ENCODE results near the gene TSPAN14. TPM values are rescaled to one million over a fixed set of nuclear protein-coding genes. Genes with fewer than 3 reads are reported as not detected.

The TSPAN14 gene
- total RNA-seq, 1 donor = 23.9 TPM

GRCh38 chr10:80459047-80459865 is 5.1 kb downstream of the TSPAN14 start:
- H3K4me3 ChIP-seq (ENCODE audit: insufficient read depth, low read length) = no peak overlapping the region

DNA sequence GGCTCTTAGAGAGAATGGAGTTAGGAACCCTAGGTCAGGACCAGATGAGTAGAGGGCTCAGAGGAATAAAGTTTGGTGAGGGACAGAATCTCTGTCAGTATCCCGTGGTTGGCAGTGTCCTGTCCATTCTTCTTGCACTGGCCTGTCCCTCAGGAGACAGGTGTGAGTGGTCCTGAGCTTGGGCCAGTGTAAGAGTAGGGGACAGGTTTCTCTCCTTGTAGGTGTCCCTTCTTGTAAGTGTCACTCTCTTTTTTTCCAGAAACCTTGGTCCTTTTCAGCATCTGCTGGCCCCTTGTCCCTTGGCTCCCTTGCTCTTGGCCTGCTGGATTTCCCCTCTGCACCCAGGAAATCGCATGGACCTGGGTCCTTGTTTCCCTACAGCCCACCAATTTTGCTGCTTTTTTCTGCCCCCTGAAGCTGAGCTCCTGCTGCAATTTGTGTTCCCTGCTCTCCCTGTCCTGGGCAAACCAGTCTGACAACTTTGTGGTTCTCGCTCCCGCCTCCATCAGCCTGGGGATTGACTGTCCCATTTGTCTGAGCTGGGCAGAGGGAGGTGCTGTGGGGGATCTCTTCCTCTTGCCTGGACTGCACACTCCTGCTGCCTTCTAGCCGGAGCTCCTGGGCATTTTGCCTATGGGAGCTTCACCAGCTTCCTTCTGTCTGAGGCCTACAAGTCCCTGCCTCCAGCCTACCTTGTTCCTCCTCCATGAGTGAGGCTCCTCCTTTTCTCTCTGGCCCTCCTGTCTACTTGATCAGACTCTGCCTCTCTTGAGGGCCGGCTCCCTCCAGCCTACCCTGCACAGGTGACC is 6.5 kb downstream of the TSPAN14 start:
- Histone ChIP-seq H3K4me3 (ENCODE audit: insufficient read depth, low read length) (no peak overlapping the region), H3K9me3 (ENCODE audit: low read depth, low read length) (no peaks in the 10 kb centered on the region), H3K27me3 (ENCODE audit: insufficient read depth, low read length) (no peaks in the 10 kb centered on the region), H3K27ac (ENCODE audit: low read depth, low read length) (peak overlapping the region; percentile 22), H2AFZ (ENCODE audit: low read length) (peak overlapping the region; percentile 3), H3K4me2 (ENCODE audit: insufficient read depth, low read length) (no peak overlapping the region), H3K4me1 (ENCODE audit: insufficient read depth, low read length) (peaks cover 57% of the 10 kb centered on the region), H3K79me2 (ENCODE audit: insufficient read depth, low read length) (peaks cover 85% of the 10 kb centered on the region), H4K20me1 (ENCODE audit: insufficient read depth, low read length) (peaks cover 32% of the 10 kb centered on the region), H3K36me3 (ENCODE audit: insufficient read depth, low read length) (no peaks in the 10 kb centered on the region)
- no peak for TF ChIP-seq CTCF (IDR thresholded peaks at IDR 0.05; ENCODE audit: extremely low read depth, low read depth, low read length)
- DNase-seq (ENCODE audit: insufficient read length, low spot score, missing footprints) = peak; percentile 87

More at GRCh38 chr10:80459047-80459865, 5.1 kb downstream of the TSPAN14 start:
- Histone ChIP-seq H3K27ac (ENCODE audit: low read depth, low read length) (peak overlapping the region; percentile 54), H3K4me2 (ENCODE audit: insufficient read depth, low read length) (peak overlapping the region; percentile 2), H3K36me3 (ENCODE audit: insufficient read depth, low read length) (no peaks in the 10 kb centered on the region), H3K9me3 (ENCODE audit: low read depth, low read length) (no peaks in the 10 kb centered on the region), H3K27me3 (ENCODE audit: insufficient read depth, low read length) (no peaks in the 10 kb centered on the region), H4K20me1 (ENCODE audit: insufficient read depth, low read length) (peaks cover 38% of the 10 kb centered on the region), H2AFZ (ENCODE audit: low read length) (peak overlapping the region; percentile 34), H3K4me1 (ENCODE audit: insufficient read depth, low read length) (peaks cover 52% of the 10 kb centered on the region), H3K79me2 (ENCODE audit: insufficient read depth, low read length) (peaks cover 80% of the 10 kb centered on the region)
- DNase-seq (ENCODE audit: insufficient read length, low spot score, missing footprints) = peak; percentile 97
- no peak for TF ChIP-seq CTCF (IDR thresholded peaks at IDR 0.05; ENCODE audit: extremely low read depth, low read depth, low read length)

GRCh38 chr10:80461208-80462183 is 7.4 kb downstream of the TSPAN14 start:
- Histone ChIP-seq H3K9me3 (ENCODE audit: low read depth, low read length) (no peaks in the 10 kb centered on the region), H3K36me3 (ENCODE audit: insufficient read depth, low read length) (no peaks in the 10 kb centered on the region), H3K27ac (ENCODE audit: low read depth, low read length) (peak overlapping the region; percentile 22), H3K27me3 (ENCODE audit: insufficient read depth, low read length) (no peaks in the 10 kb centered on the region), H3K4me1 (ENCODE audit: insufficient read depth, low read length) (peaks cover 55% of the 10 kb centered on the region), H3K79me2 (ENCODE audit: insufficient read depth, low read length) (peaks cover 85% of the 10 kb centered on the region), H4K20me1 (ENCODE audit: insufficient read depth, low read length) (peaks cover 23% of the 10 kb centered on the region), H2AFZ (ENCODE audit: low read length) (peak overlapping the region; percentile 3), H3K4me3 (ENCODE audit: insufficient read depth, low read length) (no peak overlapping the region), H3K4me2 (ENCODE audit: insufficient read depth, low read length) (no peak overlapping the region)
- peak; percentile 42 for DNase-seq (ENCODE audit: insufficient read length, low spot score, missing footprints)
- TF ChIP-seq CTCF (IDR thresholded peaks at IDR 0.05; ENCODE audit: extremely low read depth, low read depth, low read length) = no peak

Data from osteoblast (primary cell).